ENCODE results near the gene SLC38A6.
"Not testable (repeated sequence)": the region's sequence is repeated elsewhere in the genome, so short reads cannot be mapped to it uniquely, and the experiment has no call there.

Gene SLC38A6

DNA sequence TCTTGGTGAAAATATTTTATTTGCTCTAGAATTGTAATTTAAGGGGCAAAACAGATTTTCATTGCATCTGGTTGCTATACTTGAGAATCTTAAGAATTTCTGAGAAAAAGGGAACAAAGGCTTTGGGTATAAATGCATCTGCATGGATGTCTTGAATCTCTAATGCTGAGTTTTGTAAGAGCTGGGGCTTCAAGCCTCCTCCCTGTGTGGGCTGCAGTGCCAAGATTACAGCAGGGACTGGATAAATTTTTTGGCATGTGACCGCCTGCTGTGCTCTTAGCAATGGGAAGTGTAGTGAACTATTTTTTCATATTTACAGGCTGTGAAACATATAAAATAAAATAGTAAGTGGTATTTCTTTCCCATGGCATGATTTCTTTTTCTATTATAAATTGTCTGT is 70.0 kb downstream of the SLC38A6 start:
- DNase-seq (ENCODE audit: low spot score) = no peak

DNA sequence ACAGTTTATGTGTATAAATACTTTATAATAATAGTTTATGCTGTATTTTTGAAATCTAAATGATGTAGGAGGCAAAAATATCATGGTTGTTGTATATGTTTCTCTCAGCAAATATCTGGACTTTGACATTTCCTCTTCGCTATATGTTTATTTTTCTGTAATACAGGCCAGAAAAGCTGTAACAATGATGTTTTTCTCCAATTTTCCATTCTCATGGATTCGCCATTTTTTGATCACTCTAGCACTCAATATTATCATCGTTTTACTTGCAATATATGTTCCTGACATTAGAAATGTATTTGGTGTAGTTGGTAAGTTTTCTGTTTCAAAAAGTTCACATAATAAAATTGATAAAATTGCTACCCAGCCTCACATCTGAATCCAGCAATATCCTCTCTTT is 70.6 kb downstream of the SLC38A6 start:
- DNase-seq (ENCODE audit: low spot score) = no peak

DNA sequence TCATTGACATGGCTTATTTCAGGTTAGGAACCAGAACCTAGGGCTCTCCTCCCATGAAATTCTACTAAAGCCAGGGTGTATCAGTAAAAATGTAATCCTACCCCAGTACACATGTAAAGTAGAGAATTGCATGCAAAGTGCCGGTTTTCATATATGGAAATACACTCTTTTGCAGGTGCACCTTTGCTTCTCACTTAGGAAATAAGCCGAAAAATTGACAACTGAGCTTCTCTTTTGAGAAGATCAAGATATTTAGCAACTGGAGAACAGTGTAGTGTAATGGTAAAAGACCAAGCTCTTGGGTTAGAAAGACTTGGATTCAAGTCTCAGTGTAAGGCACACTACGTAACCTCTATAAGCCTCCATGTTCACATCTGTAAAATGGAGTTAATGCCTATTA is 82.4 kb downstream of the SLC38A6 start:
- DNase-seq (ENCODE audit: low spot score) = no peak

DNA sequence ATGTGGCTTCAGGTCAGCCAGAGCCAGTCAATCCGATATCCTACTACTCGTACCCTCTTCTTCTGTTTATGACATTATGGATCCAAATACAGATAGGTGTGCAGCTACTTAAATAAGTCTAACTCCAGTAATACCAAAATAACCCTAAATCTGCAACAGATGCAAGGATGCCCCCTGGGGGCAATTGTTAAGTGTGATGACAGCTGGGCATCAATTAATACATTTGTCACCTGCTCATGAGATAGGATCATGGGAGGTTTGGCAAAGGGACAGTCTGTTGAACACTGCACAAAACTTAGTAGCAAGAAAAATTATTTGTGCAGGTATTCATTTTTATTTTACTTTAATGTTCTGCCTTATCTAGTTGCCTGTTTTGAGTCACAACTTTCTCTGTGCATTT is 83.2 kb downstream of the SLC38A6 start:
- DNase-seq (ENCODE audit: low spot score) = peak; percentile 52

DNA sequence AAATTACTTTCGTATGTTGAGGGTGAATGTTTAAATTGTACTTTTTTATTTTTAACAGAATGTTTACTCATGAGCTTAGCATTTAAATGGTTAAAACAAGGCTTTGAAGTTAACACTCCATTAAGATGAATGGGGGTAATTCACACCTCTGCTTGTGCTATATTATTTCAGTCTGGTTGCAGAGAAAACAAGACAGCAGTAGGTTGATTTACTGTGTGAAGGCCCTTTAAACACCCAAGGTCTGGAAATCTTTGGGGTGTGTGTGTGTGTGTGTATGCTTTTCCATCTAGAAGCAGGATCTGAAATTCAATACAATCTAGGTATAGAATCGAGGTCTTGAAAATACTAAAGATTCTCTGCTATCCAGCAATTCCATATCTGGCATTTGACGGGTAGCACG is 83.8 kb downstream of the SLC38A6 start:
- DNase-seq (ENCODE audit: low spot score) = no peak

DNA sequence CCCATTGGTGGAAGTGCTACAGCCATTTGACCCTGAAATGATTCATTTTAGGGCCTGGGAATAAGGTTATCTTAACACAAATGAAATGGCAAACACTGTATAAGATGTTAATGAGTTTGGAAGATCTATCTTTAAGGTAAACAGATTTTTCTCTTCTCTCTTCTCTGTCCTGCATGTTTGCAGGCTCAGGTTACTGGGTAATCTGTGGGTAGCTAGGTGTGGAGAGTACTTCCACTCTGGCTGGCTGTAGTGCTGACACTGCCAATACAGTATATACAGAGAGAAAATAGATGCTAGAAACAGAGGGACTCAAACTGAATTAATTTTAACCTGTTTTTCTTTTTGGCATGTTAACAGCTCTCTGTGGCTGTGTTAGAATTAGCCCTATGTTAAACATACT is 84.6 kb downstream of the SLC38A6 start:
- DNase-seq (ENCODE audit: low spot score) = no peak

DNA sequence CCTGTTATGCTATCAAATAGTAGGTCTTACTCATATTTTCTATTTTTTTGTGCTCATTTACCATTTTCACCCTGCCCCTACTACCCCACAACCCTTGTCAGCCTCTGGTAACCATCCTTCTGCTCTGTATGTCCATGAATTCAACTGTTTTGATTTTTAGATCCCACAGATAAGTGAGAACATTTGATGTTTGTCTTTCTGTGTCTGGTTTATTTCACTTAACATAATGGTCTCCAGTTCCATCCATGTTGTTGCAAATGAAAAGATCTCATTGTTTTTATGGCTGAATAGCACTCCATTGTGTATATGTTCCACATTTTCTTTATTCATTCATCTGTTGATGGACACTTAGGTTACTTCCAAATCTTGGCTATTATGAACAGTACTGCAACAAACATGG is 91.4 kb downstream of the SLC38A6 start:
- not testable (repeated sequence) for DNase-seq (ENCODE audit: low spot score)

DNA sequence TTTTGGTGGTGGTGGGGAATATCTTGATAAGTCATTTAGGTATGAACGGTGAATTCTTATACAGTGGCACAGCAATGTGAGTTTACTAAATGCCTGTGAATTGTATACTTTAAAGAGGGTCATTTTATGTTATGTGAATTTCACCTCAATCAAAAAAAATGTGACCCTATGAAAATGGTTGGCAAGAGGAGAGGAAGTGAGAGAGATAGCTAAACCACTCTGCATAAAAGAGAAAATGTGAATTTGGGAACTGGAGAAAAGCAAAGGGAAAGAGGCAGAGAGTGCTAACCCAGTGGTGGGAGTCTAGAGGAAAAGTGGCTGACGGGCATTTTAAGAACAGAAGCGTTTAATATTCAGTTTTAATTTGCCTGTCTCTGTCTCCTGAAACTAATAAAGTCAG is 93.8 kb downstream of the SLC38A6 start:
- no peak for DNase-seq (ENCODE audit: low spot score)

DNA sequence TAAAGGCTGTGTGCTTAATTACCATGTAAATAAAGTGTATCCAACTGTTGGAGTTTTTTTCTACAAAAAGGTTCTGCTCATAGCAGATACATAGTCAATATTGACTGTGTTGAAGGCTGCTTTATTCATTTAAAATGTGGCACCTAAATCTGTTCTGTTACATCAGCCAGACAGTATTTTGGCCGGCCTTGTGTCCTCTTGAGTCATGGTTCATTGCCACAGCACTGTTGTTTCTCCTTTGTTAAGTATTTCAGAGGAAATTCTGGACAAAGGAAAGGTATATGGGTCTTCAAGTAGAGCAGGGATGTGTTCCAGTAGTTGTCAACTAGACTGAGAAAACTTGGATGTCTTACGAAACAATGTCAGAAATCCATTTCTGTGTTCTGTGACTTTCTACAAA is 95.5 kb downstream of the SLC38A6 start:
- DNase-seq (ENCODE audit: low spot score) = no peak

DNA sequence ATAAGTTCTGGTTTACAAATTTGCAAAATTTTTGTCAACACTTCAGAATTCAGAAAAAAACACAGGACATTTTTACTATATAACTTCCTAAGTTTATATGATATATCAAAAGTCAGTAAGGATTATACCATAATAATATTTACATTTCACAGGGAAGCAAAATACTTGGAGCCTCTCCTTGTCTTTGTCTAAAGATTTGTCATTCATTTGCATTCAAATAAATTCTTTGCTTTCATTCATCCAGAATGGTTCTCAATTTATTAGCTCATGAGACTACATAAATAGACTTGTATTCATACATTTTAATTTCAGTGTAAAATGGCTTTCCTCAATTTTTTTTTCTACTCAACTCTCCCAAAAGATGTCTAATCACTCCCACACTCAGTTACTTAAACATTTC is 96.4 kb downstream of the SLC38A6 start:
- DNase-seq (ENCODE audit: low spot score) = no peak

DNA sequence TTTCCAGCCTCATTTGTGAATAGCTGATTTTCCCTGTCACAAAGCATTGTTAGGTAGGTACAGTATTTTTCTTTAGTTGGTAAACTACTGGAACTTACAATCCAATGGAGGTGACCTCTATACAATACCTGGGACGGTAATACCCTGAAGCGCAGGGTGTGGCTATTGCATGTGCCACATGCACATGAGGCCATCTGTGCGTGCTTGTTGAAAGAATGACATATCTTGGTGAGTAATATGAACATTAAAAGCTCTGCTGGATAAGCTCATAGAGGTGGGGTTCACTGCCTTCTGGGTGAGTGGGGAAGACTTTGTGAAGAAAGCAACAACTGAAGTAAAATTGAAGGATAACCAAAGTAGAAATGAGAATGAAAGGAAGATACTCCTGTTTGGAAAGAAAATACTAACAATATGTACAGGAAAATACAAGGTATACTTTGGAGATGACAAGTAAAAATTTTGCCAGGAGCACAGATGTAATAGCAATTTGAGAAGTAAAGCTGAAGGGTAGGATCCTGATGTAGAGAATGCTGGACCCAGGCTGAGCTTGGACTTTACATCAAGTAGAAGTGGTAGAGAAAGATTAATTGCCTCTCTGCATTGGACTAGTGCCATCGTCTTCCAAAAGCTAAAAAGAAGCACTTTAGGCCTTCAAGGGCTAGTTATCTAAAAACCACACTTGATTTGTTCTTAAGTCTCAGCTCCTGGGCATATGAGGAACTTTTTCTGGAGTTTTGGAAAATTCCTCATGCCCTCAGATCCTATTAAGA is 97.1 kb downstream of the SLC38A6 start:
- no peak for DNase-seq (ENCODE audit: low spot score)

DNA sequence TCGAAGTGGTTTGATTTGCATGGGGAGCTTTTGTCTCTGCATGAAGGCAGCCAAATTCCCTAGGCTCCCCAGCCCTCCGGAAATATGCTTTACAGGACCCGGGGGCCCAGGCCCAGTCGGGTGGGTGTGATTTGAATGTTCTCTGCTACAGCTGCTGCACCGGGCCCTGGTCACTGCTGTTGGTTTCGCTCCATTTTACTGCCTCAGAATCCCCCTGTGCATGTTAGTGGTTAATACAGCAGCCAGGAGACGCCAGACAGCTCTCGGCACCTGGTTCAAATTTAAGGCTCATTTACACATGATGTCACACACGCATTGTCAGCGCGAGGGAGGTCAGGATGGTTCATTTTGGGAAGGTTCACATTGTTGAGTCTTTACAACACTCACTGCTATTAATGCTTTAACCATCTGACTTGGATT is 99.6 kb downstream of the SLC38A6 start:
- no peak for DNase-seq (ENCODE audit: low spot score)

DNA sequence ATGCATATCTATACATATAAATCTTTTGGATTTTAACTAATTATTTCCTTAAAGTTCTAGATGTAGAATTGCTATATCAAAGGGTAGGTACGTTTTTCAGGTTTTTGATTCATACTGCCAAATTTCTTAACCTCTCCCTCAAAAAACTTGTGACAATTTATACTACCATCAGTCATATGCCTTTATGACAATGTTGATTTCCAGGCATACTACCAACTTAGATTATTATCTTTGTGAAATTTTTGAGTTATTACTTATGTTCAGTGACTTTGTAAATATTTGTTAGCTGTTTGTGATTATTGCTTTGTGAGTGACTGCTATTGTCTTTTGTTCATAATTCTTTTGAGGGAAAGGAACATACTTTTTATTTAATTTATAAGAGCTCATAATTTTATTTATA is 107.0 kb downstream of the SLC38A6 start:
- no peak for DNase-seq (ENCODE audit: low spot score)

DNA sequence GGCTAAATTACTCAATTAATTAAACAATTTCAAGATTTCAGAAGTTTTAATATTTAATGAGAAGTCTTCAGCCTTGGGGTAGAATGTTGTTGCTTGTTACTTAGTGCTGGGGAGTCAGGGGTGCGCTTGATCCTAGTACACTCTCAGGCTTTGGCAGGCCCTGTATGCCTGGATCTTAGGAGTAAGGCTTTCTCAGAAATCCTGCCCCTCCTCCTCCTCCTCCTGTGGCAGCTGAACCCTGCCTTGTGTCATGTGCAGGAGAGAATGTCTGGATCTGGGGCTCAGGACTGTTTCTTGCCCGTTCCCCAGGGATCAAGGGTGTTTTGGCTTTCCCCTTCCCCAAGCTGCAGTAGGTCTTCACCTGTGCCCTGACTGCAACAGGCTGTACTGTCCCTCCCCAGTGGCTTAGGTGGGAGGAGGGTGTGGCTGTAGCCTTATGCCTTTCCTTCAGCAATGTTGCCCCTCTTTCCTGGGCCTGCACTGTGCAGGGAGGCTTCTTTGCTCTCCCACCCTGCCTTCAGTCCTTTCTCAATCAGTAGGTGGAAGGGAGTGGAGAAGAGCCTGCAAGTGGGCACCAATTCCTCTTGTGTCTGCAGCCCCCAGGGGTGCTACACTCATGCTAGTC is 108.2 kb downstream of the SLC38A6 start:
- no peak for DNase-seq (ENCODE audit: low spot score)

DNA sequence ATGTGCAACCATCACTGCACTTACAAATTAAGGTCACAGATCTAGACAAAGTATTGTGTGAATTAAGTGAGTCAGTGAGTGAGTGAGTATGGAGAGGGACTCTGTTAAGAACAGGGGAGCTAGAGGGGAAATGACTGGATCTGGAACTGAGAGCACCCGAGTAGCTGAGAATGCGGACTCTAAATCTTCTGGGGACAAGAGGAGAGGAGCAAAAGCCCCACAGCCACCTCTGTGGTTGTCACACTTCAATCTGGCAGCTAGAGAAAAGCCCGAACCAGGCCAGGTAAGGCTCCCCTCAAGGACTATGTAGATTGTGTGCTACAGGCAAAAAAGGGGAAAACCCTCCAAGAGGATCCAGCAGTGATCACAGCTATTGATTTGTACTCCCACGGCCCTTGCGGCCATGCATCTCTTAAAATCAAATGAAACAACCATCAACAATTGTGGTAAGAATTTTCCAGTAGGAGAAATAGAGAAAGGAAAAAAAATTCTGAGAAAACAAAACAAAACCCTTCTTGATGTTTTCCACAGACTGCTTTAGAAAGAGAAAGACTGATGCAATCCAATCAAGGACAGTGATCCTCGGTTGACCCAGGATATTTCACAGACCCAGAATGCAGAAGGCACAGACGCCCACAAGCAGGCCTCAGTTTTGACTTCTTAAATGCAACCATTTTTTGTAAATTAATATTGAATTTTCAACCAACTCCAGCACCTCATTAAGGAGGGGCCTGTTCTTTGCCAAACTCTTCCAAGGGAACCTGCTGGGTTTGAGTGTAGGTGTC is 109.6 kb downstream of the SLC38A6 start:
- no peak for DNase-seq (ENCODE audit: low spot score)

DNA sequence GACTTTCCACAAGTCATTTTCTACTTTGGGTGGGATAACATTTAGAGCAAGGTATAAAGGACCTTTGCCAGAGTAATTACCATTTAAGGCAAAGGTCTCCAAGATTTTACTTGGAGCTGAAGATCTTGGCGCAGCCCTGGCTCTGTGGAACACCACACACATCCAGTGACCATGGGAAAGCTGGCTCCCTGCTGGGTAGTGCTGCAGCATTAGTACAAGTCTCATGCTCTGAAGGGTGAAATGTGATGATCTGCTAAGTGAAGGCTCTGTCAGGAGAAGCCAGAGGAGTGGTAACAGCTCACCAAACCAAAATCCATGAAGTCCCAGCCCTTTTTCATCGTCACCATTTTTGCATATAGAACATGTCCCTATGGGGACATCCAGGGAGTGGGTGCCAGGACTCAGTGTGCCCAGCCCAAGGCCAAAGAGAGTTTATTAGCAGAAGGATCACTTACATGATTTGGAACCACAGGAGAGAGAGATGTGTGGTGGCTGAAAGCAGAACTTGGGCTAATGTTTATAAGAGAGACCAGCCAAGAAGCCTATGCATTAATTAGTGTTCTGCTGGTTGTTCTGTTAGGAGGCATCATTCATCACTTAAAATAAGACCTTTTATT is 110.7 kb downstream of the SLC38A6 start:
- DNase-seq (ENCODE audit: low spot score) = no peak

DNA sequence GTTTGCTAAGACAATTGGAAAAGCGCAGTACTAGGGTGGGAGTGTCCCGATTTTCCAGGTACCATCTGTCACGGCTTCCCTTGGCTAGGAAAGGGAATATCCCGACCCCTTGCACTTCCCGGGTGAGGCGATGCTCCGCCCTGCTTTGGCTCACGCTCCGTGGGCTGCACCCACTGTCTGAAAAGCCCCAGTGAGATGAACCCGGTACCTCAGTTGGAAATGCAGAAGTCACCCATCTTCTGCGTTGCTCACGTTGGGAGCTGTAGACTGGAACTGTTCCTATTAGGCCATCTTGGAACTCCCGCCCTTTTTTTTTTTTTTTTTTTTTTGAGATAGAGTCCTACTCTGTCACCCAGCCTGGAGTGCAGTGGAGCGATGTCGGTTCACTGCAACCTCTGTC is 117.1 kb downstream of the SLC38A6 start:
- DNase-seq (ENCODE audit: low spot score) = not testable (repeated sequence)

DNA sequence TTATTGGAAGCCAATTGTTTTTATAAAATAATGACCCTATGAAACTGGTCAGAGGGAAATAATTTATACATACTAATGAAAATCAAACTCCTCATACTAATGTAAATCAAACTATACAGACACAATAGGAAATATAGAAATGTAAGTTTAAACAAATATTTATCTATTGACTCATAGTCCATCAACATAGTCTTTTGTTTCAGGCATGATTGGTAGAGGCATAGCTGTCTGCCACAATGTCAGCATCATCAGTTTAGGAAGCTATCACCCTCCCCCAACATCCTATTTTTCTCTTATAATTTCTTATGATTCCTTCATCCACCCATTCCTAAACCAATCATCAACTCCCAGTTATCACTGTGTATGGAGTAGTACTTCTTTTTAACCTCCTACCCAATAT is 117.7 kb downstream of the SLC38A6 start:
- DNase-seq (ENCODE audit: low spot score) = no peak

DNA sequence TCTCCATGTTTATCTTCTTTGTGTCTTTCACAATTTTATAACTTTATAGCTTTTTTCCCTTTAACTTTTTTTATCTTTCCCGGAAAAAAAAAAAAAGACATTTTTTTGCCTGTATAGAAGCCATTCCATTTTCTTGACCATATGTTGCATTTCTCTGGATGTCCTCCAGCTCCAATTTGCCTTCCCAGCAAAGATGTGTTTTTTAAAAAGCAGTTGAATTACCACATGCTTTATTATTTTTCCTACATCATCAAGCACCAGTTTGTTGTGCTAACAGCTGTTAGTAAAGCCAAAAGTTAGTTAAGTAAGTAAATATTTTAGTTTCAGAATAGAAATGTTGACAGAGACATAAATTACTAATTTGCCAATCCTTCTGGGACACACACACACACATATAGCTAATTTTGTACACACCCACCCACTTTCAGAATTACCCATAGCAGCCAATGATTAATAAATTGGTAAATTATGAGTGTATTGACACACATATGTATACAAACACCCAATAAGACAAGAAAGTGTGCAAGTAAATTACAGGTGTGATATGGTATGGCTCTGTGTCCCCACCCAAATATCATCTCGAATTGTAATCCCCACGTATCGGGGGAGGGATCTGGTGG is 118.3 kb downstream of the SLC38A6 start:
- no peak for DNase-seq (ENCODE audit: low spot score)

DNA sequence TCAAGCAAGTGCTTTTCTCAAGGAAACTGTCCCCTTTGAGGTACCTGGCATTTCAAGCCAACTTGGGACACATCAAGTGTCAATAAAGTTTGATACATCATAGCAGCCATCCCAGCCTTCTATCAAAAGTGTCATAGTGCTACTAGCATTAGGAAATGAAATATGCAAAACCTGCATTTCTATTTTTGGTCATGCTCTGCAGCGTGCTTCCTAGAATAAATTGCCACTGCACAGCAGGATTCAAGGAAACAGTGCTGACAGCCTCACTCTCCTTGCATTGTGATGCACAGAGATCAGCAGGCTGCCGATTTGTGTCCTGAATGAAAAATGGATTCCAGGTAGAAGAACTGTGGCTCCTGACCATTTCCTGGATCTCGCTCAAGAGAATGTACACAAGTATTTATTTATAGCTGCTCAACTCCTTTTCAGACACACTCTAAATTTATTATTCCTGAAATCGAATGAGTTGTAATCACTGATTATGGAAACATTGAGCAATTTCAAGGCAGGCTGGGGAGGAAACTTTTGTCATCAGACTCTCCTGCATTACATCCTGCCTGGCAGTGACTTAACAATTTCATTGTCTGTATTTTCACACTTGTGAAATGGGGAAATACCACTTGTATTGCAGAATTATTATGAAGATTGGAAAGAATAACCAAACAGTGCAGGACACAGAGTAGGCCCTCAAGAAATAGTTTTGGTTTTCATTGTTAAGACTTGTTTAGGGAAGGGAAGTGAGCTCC is 120.9 kb downstream of the SLC38A6 start:
- no peak for DNase-seq (ENCODE audit: low spot score)
